Hair follicle dermal papilla cell (primary cell): ENCODE measurements around the gene SORL1. TPM values are rescaled to one million over a fixed set of nuclear protein-coding genes. Genes with fewer than 3 reads are reported as not detected.

ENCODE experiments used
- total RNA-seq: library from RNA; depleted of rRNA; stranded (reverse); fragments of >200 nt; gene quantifications from 2 replicates; pipeline ENCODE4 v1.2.3, GENCODE V29; 2012

The SORL1 gene, protein sequence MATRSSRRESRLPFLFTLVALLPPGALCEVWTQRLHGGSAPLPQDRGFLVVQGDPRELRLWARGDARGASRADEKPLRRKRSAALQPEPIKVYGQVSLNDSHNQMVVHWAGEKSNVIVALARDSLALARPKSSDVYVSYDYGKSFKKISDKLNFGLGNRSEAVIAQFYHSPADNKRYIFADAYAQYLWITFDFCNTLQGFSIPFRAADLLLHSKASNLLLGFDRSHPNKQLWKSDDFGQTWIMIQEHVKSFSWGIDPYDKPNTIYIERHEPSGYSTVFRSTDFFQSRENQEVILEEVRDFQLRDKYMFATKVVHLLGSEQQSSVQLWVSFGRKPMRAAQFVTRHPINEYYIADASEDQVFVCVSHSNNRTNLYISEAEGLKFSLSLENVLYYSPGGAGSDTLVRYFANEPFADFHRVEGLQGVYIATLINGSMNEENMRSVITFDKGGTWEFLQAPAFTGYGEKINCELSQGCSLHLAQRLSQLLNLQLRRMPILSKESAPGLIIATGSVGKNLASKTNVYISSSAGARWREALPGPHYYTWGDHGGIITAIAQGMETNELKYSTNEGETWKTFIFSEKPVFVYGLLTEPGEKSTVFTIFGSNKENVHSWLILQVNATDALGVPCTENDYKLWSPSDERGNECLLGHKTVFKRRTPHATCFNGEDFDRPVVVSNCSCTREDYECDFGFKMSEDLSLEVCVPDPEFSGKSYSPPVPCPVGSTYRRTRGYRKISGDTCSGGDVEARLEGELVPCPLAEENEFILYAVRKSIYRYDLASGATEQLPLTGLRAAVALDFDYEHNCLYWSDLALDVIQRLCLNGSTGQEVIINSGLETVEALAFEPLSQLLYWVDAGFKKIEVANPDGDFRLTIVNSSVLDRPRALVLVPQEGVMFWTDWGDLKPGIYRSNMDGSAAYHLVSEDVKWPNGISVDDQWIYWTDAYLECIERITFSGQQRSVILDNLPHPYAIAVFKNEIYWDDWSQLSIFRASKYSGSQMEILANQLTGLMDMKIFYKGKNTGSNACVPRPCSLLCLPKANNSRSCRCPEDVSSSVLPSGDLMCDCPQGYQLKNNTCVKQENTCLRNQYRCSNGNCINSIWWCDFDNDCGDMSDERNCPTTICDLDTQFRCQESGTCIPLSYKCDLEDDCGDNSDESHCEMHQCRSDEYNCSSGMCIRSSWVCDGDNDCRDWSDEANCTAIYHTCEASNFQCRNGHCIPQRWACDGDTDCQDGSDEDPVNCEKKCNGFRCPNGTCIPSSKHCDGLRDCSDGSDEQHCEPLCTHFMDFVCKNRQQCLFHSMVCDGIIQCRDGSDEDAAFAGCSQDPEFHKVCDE (N-terminal part only)
- 0.12 and 0.32 TPM in 2 replicates for total RNA-seq

GRCh38 chr11:121451986-121452608 is at the start of gene SORL1:
Gene SORL1 (plus strand): TSS chr11:121452314. CDS start chr11:121452332, 18 bp downstream.

DNA sequence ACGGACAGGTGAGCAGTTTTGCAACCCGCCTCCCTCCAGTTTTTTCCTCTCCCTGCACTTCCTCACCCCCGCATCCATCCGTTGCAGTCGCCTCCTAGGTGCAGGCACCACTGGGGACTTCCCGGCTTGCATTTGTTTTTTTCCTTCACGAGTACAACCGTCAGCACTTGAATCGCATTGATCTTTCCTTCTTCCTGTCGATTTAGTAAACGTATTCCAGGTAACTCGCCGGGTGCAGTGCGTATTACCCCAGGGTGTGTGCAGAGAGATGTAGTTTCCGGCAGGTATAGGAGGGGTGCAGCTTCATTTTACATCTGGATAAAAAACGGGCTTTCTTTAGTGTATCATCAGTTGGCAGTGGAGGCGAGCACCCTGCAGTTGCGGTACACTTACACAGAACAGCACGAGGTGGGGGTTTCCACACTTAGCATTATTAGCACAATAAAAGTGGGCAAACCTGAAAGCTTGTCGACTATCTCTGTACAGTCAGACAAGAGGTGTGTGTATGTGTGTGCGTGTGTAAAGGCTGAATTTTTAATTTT is 566 bp downstream of the SORL1 start, which contains the start of gene SORL1-AS1:
SORL1-AS1 (minus strand) TSS at position 359 of the 542 bp plus-strand sequence.

Other genes with a start within 250 kb of the SORL1 start
- gene SC5D, start 159.5 kb upstream of the SORL1 start, total RNA-seq = 40.4 and 48.5 TPM in 2 replicates